ENCODE measurements around the gene PPP4R4. TPM values are rescaled to one million over a fixed set of nuclear protein-coding genes. Genes with fewer than 3 reads are reported as not detected.

Gene PPP4R4
- total RNA-seq, 1 donor from 2014 or later = 14.0 TPM

- peak; percentile 99 for DNase-seq (ENCODE audit: low read depth)
Measured at GRCh38 chr14:94320243-94320642, 146.1 kb downstream of the PPP4R4 start.

GRCh38 chr14:94321421-94322271, 147.5 kb downstream of the PPP4R4 start:
- DNase-seq (ENCODE audit: low read depth) (no peak), FAIRE-seq (no peak)
- Histone ChIP-seq H3K36me3 (ENCODE audit: control insufficient read depth, insufficient read depth, low read length) (no peaks in the 10 kb centered on the region), H3K27me3 (ENCODE audit: control insufficient read depth, insufficient read depth, low read length) (no peaks in the 10 kb centered on the region), H3K4me3 (ENCODE audit: low read depth, low read length) (no peak overlapping the region)
- no peak for TF ChIP-seq CTCF (IDR thresholded peaks at IDR 0.05; ENCODE audit: insufficient read depth, low read length, severe bottlenecking)

More at GRCh38 chr14:94320243-94320642, 146.1 kb downstream of the PPP4R4 start:
- FAIRE-seq = peak; percentile 99
- TF ChIP-seq CTCF (IDR thresholded peaks at IDR 0.05; ENCODE audit: insufficient read depth, low read length, severe bottlenecking) = no peak
- H3K4me3 ChIP-seq (ENCODE audit: low read depth, low read length) = no peak overlapping the region
- no peaks in the 10 kb centered on the region for H3K36me3 ChIP-seq (ENCODE audit: control insufficient read depth, insufficient read depth, low read length)
- H3K27me3 ChIP-seq (ENCODE audit: control insufficient read depth, insufficient read depth, low read length) = no peaks in the 10 kb centered on the region

- no peak for TF ChIP-seq CTCF (IDR thresholded peaks at IDR 0.05; ENCODE audit: insufficient read depth, low read length, severe bottlenecking)
- H3K4me3 ChIP-seq (ENCODE audit: low read depth, low read length) = no peak within 1 kb of the TSS
- H3K27me3 ChIP-seq (ENCODE audit: control insufficient read depth, insufficient read depth, low read length) = no peaks in the 10 kb centered on the region
- FAIRE-seq = peak; percentile 7
- H3K36me3 ChIP-seq (ENCODE audit: control insufficient read depth, insufficient read depth, low read length) = no peaks in the 10 kb centered on the region
- no peak for DNase-seq (ENCODE audit: low read depth)
Measured at GRCh38 chr14:94322648-94323570, 148.8 kb downstream of the PPP4R4 start, which contains the start of gene SERPINA6. Gene SERPINA6 (minus strand): TSS chr14:94323336. CDS start chr14:94314648, 8,688 bp downstream.

GRCh38 chr14:94328196-94328595, 154.1 kb downstream of the PPP4R4 start:
- no peaks in the 10 kb centered on the region for H3K27me3 ChIP-seq (ENCODE audit: control insufficient read depth, insufficient read depth, low read length)
- no peak for FAIRE-seq
- H3K36me3 ChIP-seq (ENCODE audit: control insufficient read depth, insufficient read depth, low read length) = no peaks in the 10 kb centered on the region
- H3K4me3 ChIP-seq (ENCODE audit: low read depth, low read length) = no peak overlapping the region
- no peak for DNase-seq (ENCODE audit: low read depth)
- no peak for TF ChIP-seq CTCF (IDR thresholded peaks at IDR 0.05; ENCODE audit: insufficient read depth, low read length, severe bottlenecking)

Other genes starting within 250 kb of the PPP4R4 start
- gene FAM181A, start 247.0 kb upstream of the PPP4R4 start, total RNA-seq = not detected in 2 replicates
- gene ASB2, start 197.8 kb upstream of the PPP4R4 start, total RNA-seq = 0.13 and 0.26 TPM in 2 replicates
- gene CCDC197, start 177.0 kb upstream of the PPP4R4 start, total RNA-seq = not detected in 2 replicates
- gene OTUB2, start 148.0 kb upstream of the PPP4R4 start, total RNA-seq = 1.3 and 2.6 TPM in 2 replicates
- 62.2 and 65.8 TPM in 2 replicates for gene DDX24, start 93.1 kb upstream of the PPP4R4 start, total RNA-seq
- 8.7 and 13.1 TPM in 2 replicates for gene IFI27L1, start 93.0 kb upstream of the PPP4R4 start, total RNA-seq
- gene IFI27, start 63.6 kb upstream of the PPP4R4 start, total RNA-seq = 15.2 and 20.5 TPM in 2 replicates
- gene IFI27L2, start 44.7 kb upstream of the PPP4R4 start, total RNA-seq = 44.5 and 124 TPM in 2 replicates
- gene SERPINA10, start 118.9 kb downstream of the PPP4R4 start, total RNA-seq = not detected in 2 replicates
- gene SERPINA6, start 149.0 kb downstream of the PPP4R4 start, total RNA-seq = not detected in 2 replicates
- gene SERPINA2, start 192.4 kb downstream of the PPP4R4 start, total RNA-seq = not detected in 2 replicates
- 0.26 and 0.51 TPM in 2 replicates for gene SERPINA1, start 214.3 kb downstream of the PPP4R4 start, total RNA-seq